Measurements from ENCODE around the gene RGS7BP.

GRCh38 chr5:64519263-64519662, 13.4 kb downstream of the RGS7BP start:
- TF ChIP-seq KDM1A (IDR thresholded peaks at IDR 0.05; ENCODE audit: borderline replicate concordance) (no peak), MXI1 (IDR thresholded peaks at IDR 0.05; ENCODE audit: low read depth, low read length) (no peak), IKZF2 (IDR thresholded peaks at IDR 0.05) (no peak), EZH2 (IDR thresholded peaks at IDR 0.05; ENCODE audit: borderline replicate concordance, control insufficient read depth, low read depth, low read length) (no peak), YY1 (IDR thresholded peaks at IDR 0.05; ENCODE audit: low read depth, low read length) (no peak), POLR2AphosphoS5 (IDR thresholded peaks at IDR 0.05; ENCODE audit: low read length) (no peak), EP300 (IDR thresholded peaks at IDR 0.05; ENCODE audit: borderline replicate concordance in 1 of 2, control insufficient read depth in 1 of 2, low read depth in 2 of 2, low read length in 2 of 2) (no peak)
- TF ChIP-seq, protein P1, sequence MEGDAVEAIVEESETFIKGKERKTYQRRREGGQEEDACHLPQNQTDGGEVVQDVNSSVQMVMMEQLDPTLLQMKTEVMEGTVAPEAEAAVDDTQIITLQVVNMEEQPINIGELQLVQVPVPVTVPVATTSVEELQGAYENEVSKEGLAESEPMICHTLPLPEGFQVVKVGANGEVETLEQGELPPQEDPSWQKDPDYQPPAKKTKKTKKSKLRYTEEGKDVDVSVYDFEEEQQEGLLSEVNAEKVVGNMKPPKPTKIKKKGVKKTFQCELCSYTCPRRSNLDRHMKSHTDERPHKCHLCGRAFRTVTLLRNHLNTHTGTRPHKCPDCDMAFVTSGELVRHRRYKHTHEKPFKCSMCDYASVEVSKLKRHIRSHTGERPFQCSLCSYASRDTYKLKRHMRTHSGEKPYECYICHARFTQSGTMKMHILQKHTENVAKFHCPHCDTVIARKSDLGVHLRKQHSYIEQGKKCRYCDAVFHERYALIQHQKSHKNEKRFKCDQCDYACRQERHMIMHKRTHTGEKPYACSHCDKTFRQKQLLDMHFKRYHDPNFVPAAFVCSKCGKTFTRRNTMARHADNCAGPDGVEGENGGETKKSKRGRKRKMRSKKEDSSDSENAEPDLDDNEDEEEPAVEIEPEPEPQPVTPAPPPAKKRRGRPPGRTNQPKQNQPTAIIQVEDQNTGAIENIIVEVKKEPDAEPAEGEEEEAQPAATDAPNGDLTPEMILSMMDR (IDR thresholded peaks at IDR 0.05 in 2 of 3, conservative IDR thresholded peaks at IDR 0.05 in 1 of 3; ENCODE audit: control insufficient read depth in 2 of 3, extremely low read depth in 1 of 3, insufficient read depth in 1 of 3, low read depth in 3 of 3, low read length in 3 of 3): no peak
- TF ChIP-seq, protein P2, sequence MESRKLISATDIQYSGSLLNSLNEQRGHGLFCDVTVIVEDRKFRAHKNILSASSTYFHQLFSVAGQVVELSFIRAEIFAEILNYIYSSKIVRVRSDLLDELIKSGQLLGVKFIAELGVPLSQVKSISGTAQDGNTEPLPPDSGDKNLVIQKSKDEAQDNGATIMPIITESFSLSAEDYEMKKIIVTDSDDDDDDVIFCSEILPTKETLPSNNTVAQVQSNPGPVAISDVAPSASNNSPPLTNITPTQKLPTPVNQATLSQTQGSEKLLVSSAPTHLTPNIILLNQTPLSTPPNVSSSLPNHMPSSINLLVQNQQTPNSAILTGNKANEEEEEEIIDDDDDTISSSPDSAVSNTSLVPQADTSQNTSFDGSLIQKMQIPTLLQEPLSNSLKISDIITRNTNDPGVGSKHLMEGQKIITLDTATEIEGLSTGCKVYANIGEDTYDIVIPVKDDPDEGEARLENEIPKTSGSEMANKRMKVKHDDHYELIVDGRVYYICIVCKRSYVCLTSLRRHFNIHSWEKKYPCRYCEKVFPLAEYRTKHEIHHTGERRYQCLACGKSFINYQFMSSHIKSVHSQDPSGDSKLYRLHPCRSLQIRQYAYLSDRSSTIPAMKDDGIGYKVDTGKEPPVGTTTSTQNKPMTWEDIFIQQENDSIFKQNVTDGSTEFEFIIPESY (IDR thresholded peaks at IDR 0.05): no peak
